ENCODE data around the gene TYMP. TPM values are rescaled to one million over a fixed set of nuclear protein-coding genes. Genes with fewer than 3 reads are reported as not detected.
"Not testable (repeated sequence)": the region's sequence is repeated elsewhere in the genome, so short reads cannot be mapped to it uniquely, and the experiment has no call there.

Gene TYMP
- total RNA-seq, 1 donor from 2014 or later = 89.8 TPM

DNA sequence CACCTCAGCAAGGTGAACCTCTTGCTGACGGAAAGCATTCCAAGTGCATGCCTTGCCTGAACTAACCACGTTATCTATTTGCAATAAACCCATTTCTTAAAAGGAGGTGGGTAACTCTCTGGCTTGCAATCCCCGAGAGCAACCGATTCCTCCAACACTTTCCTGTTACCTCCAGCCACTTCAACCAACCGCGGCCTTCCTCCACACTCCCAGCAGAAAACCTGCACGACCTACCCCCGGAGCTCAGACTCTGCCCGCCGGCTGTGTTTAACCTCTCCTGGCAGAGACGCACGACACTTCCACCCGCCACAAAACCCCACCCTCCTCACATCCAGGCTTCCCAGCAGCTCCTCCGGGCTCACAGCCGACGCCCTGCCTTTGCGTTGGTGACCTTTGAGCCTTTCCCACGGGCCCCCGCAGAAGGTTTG, 5.1 kb downstream of the TYMP start:
- no peak for DNase-seq (ENCODE audit: low spot score)

DNA sequence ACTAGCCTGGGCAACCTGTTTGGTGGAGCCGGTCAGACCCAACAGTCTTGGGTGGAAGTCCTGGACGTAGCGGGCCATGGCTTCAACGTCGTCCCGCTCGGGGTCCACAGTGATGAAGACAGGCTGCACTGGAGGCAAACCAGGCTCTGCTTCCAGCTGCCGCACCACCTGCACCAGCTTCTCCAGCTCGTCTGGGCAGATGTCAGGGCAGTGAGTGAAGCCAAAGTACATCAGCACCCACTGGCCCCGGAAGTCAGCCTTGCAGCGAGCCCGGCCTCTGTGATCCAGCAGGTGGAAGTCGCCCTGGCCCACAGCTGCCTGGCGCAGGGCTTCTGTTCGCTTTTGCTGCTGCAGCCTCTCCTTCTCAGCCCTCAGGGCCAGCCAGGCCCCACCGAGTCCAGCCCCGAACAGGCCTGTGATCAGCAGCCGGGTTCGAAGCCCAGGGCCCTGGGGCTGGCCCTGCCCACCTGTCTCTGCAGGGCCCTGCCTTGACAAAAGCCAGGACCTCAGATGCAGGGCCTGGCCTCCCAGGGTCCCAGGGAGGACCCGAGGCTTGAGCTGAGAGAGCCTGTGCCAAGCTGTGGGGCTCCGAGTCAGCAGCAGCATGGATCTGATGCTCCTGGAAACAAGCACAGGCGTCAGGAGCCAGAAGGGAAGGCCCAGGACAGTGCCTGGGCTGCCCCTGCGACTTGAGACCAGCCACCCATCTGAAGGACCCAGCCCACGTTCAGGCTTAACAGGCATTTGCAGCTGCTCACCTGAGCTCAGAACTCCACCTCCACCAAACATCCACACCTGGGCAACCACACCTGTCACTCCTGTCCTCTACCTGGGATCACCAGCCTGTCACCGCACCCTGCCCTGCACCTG, 5.8 kb downstream of the TYMP start:
- no peak for DNase-seq (ENCODE audit: low spot score)

DNA sequence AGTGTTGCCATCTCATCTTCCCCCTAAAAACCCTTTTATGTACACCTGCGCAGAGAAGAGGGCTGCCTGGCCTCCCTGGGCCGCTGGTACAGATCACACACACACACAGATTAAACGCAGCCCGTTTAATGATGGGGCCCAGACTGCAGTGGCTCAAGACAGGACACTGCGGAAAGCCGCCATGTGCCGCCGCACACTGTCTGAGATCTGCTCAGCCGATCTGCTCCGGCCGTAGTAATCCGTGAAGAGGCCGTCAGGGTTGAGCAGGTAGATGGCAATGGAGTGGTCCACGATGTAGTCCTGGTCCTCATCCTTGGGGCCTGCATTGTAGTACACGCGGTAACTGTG, 6.4 kb downstream of the TYMP start:
- no peak for DNase-seq (ENCODE audit: low spot score)

DNA sequence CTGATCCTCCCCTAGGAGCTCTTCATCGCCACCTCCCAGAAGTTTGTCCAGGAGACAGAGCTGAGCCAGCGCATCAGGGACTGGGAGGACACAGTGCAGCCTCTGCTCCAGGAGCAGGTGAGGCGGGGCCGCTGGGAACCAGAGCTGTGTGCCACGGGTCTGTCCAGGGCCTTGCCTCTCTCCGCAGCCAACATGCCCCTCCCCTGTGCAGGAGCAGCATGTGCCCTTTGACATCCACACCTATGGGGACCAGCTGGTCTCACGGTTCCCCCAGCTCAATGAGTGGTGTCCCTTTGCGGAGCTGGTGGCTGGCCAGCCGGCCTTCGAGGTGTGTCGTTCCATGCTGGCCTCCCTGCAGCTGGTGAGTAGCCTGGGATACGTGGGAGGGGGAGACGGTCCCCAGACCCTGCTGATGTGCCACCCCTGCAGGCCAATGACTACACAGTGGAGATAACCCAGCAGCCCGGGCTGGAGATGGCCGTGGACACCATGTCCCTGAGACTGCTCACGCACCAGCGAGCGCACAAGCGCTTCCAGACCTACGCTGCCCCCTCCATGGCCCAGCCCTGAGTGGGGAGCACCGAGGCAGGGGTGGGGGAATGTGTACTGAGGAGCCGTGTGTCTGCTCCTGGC, 6.9 kb downstream of the TYMP start:
- no peak for DNase-seq (ENCODE audit: low spot score)

GRCh38 chr22:50522208-50522805, 7.5 kb downstream of the TYMP start:
- no peak for DNase-seq (ENCODE audit: low spot score)

GRCh38 chr22:50521710-50522109, 8.1 kb downstream of the TYMP start:
- DNase-seq (ENCODE audit: low spot score) = no peak

DNA sequence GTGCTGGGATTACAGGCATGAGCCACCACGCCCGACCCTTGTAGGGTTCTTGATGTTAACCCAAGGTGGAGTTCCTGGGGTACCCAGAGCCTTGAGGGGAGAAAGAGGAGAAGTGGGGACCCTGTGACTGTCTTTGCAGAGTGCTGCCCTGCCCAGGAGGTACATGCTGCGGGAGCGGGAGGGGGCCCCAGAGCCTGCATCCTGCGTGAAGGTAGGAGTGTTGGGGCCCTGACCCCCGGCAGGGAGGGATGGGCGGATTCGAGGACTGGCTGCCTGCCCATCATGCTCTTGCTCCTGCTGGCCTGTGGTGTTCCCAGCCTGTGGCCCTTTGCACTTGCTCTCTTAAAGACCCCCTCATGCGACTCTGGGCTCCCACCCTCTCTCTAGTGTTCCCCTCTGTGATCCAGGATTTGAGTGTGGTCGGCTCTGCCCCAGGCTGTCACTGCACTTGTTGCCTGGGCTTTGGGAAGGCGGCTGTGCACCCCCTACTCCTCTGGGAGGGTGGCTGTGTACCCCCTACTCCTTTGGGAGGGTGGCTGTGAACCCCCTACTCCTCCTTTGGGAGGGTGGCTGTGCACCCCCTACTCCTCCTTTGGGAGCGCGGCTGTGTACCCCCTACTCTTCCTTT, 8.9 kb downstream of the TYMP start:
- DNase-seq (ENCODE audit: low spot score) = no peak

DNA sequence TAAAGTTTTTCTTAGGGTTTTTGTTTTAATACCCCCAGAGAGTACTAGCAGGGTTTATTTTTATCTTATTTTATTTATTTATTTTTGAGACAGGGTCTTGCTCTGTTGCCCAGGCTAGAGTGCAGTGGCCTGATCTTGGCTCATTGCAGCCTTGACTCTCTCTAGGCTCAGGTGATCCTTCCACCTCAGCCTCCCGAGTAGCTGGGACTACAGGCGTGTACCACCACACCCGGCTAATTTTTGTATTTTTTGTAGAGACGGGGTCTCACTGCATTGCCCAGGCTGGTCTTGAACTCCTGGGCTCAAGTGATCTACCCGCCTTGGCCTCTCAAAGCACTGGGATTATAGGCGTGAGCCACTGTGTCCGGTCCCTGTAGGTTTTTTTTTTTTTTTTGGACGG, 9.6 kb downstream of the TYMP start:
- not testable (repeated sequence) for DNase-seq (ENCODE audit: low spot score)

- DNase-seq (ENCODE audit: low spot score) = no peak
Observed at GRCh38 chr22:50519151-50519550, 10.7 kb downstream of the TYMP start.

DNA sequence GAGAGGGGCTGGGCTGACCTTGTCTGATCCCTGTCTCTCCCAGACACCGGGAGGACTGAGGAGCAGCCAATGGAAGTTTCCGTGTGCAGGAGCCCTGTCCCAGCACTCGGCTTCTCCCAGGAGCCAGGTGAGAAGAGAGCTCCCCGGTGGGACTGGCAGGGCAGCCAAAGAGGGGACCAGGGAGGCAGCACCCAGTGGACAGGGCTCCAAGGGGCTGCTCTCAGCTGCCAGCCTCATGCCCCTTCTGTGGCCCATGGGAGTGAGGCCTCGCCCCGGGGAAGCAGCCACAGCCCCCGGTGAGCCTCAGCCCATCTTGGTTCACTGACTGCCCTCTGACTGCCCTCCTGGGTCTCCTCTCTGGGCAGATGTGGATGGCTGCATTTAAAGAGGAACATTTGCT, 11.2 kb downstream of the TYMP start:
- no peak for DNase-seq (ENCODE audit: low spot score)

DNA sequence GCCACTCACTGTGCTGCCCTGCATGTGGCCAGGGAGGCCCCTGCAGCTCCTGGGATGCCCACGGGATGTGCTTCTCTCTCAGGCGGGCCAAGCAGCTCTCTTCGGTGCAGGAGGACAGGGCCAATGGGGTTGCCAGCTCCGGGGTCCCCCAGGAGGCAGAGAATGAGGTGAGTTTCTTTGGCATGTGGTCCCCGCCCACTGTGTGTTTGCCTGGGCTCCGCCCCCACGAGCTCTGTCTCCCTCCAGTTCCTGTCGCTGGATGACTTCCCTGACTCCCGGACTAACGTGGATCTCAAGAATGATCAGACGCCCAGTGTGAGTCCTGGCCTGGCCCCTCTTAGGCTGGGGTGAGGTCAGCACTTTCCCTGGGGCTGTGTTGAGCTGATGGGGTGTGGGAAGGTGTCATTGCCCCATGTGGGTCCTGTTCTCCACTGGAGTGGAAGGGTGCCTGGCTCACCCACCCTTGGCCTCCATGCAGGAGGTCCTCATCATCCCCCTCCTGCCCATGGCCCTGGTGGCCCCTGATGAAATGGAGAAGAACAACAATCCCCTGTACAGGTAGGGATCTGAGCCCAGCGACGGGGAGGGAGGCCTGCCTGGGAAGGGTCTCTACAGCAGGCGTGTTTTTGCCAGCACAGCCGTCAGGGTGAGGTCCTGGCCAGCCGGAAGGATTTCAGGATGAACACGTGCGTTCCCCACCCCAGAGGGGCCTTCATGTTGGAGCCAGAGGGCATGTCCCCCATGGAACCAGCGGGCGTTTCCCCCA, 12.1 kb downstream of the TYMP start:
- no peak for DNase-seq (ENCODE audit: low spot score)

DNA sequence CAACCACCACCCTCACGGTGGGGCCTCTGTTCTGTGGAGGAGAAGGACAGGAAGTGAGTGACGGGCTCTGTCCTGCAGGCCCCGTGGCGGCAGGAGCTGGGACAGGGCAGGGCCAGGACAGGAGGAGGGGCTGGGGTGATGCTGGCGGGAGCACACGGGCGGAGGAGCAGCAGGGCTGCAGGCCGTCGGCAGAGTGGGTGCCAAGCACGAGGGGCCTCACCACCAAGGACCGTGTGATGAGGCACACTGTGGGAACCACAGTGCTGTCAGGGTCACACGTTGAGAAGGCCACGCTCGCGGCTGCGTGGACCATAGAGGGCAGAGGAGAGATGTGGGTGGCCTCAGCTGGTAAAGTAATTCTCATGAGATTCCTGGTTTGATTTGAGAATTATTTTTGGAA, 12.9 kb downstream of the TYMP start:
- no peak for DNase-seq (ENCODE audit: low spot score)

- no peak for DNase-seq (ENCODE audit: low spot score)
Observed at GRCh38 chr22:50516068-50516467, 13.7 kb downstream of the TYMP start.

GRCh38 chr22:50513175-50513574, 16.6 kb downstream of the TYMP start:
- DNase-seq (ENCODE audit: low spot score) = no peak

DNA sequence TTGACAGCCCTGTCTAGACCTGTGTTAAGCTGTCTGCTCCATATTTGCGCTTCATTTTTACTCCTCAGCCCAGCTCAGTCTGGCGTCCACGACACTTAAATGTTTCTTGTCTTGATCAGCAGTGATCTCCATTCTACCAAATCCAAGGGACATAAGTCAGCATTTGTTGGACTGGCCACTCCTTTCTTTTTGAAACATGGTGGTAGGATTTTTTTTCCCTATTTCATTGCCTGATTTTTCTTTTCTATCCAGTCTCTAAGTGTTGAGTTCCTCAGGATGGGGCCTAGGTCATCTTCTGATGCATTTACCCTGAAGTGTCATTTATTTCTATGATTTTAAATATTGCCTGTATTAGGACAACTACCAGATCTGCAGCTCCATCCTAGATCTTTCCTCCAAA, 20.9 kb downstream of the TYMP start:
- no peak for DNase-seq (ENCODE audit: low spot score)

DNA sequence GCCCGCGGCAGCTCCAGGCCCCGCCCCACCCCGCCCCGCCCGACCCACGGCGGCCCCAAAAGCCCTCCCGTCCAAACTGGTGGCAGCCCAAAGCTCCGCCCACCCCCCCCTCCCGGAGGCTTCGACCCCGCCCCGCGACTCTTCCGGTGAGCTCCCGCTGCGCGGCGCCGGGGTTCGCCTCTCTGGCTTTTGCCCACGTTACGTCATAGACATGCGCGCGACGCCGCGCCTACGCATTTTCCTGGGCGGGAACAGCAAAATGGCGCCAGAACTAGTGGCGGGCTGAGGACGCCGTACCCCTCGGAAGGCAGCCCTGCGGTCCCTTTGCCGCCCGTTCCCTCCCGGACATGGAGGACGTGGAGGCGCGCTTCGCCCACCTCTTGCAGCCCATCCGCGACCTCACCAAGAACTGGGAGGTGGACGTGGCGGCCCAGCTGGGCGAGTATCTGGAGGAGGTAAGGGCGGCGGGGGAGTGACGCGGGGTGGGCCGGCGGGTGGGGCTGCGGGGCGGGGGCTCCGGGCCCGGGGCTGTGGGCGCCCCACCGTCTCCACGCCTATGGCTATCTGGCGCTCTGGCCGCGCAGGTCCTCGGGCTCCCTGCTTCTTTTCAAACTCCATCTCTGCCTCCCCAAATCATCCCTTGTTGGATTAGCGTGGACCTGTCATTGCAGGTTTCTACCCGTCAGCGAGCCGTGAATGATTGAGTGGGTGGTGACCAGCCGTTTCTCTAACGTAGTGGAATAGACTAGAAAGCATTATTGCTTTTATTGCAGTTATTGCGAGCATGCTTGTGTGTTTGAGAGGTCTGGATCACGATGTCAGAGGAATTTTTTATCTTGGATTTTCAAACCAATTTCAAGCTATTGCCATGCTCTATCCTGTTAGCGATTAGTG, 21.6 kb downstream of the TYMP start, which contains the start of gene NCAPH2:
TSS of gene NCAPH2 (plus strand) at position 234 of the 894 bp plus-strand sequence. CDS start at position 348, 114 bp downstream.
- peak; percentile 97 for DNase-seq (ENCODE audit: low spot score)

DNA sequence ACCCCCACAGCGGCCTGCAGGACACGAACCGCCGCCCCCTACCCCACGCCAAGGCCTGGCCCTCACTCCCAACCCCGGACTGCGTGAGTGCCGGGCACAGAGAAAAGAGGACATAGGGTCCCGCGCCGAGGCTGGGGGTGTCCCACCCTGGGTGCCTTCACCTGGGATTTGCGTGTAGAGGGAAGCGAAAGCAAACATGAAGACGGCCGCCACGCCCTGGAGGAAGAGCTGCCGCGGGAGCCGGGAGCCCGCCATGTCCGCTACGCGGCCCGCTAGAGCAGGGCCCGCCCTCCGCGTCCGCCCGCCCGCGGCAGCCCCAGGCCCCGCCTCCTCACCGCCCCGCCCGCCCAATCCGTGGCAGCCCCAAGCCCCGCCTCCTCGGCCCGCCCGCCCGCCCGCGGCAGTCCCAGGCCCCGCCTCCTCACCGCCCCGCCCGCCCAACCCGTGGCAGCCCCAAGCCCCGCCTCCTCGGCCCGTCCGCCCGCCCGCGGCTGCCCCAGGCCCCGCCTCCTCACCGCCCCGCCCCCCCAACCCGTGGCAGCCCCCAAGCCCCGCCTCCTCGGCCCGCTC, 22.3 kb downstream of the TYMP start, which contains the start of gene LMF2:
TSS of gene LMF2 (minus strand) at position 282 of the 570 bp plus-strand sequence. CDS start at position 255, 27 bp downstream.
- no peak for DNase-seq (ENCODE audit: low spot score)

DNA sequence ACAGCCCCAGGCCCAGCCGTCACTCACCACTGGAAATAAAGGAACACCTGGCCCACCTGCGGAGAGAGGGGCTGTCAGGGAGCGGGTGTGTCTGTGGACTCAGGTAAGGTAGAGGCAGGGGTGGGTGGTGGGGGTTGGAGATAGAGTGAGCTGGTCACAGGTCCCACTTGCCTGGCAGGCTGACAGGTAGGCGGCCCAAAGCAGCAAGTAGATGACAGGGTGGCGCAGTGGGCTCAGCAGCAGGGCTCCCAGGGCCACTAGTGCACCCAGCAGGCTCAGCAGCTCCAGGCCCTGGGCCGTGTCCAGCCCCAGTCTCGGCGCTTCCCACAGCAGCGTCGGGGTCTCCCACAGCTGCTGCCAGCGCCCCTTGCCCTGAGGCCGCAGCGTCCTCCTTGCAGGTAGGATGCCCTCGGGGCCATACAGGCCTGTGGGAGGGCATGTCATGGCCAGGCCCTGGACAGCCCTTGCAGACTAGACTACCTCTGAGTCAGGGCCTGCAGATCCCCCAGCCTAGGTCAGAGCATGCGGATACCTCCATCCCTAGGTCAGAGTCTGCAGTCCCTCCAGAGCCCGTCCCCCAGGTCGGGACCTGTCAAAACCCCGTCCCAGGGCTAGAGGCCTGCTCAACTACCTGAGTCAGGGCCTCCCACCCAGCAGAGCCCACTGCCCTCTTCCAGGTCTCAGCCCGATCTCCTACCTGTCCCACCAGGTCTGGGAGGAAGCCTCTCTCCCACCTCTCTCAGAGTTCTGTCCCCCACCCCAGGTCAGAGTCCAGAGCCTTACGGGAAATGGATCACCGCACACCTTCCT, 23.0 kb downstream of the TYMP start:
- no peak for DNase-seq (ENCODE audit: low spot score)

Measured in umbilical cord (tissue), 2 donors.